CD4-positive, alpha-beta T cell treated with Interleukin-12 subunit alpha and Interleukin-12 subunit beta, for 1 hour (primary cell): Measurements from ENCODE around the gene MUC13.
"Not testable (repeated sequence)": the region's sequence is repeated elsewhere in the genome, so short reads cannot be mapped to it uniquely, and the experiment has no call there.

ENCODE experiments used
- DNase-seq: peaks from one replicate; pipeline ENCODE4 v3.0.0-alpha.2; 2020

Gene MUC13, protein sequence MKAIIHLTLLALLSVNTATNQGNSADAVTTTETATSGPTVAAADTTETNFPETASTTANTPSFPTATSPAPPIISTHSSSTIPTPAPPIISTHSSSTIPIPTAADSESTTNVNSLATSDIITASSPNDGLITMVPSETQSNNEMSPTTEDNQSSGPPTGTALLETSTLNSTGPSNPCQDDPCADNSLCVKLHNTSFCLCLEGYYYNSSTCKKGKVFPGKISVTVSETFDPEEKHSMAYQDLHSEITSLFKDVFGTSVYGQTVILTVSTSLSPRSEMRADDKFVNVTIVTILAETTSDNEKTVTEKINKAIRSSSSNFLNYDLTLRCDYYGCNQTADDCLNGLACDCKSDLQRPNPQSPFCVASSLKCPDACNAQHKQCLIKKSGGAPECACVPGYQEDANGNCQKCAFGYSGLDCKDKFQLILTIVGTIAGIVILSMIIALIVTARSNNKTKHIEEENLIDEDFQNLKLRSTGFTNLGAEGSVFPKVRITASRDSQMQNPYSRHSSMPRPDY

DNA sequence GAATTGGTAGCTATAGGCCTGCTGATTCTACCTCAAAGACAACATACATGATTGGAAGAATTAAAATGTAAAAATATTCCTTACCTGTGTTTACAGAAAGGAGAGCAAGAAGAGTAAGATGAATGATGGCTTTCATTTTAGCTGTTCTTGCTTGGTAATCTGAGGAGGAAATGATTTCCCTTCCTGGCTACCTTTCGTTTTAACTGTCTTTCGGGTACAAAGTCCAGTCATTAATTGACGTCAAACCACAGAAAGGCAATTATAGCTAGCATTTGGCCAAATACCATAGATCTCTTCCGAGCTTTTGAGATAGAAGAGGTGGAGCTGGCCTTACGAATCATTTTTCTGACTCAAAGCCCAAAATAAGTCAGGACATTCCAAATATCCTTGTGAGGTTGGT lies at the start of gene MUC13:
Gene MUC13 (minus strand): TSS at position 175 of the 400 bp plus-strand sequence. CDS start 39 bp downstream, at position 136.
- DNase-seq: no peak

DNA sequence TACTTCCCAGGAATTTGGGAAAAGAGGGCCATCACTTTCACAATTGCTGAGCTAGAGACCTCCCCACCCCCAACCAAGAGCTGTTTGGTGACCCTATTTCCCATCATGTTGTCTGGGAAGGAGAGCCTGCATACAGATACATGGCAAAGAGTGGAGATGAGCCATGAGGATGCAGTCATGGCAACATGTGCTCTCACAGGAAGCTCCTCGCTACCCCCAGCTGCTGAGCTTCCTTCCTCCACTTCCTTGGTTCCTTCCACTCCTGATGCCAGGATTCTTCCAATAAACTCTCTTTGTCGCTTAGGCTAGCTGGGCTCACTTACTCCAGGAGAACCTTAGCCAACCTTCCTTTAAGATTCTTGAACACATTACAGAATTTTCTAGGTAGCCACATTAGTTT lies 48.3 kb upstream of the MUC13 start:
- no peak for DNase-seq

DNA sequence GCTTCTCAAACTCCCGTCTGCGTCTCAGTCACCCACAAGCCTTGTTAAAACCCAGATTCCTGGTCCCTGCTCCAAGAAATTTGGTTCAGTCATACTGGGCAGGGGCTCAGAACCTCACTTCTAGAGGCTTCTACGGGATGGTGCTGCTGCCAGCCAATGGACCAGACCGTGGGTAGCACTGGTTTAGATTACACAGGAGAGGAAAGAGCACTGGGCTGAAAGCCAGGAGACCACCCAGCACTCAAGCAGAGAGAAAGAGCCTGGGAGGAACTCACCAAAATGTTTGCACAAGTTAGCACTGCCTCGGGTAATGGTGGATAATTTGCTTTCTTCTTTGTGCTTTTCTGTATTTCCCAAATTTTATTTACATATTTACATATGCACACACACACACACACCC lies 46.9 kb upstream of the MUC13 start:
- no peak for DNase-seq

DNA sequence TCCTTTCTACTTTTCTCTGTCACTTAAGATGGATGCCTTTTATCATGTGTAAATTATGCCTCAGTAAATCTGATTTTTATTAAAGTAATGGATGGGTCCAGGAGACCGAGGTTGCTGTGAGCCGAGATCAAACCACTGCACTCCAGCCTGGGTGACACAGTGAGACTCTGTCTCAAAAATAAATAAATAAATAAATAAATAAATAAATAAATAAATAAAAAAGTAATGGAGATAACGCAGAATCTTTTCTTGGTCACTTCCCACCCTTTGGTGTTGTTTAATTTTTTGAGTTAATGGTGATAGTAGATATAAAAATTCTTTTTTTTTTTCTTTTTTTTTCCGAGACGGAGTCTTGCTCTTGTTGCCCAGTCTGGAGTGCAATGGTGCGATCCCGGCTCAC lies 44.1 kb upstream of the MUC13 start:
- DNase-seq: no peak

DNA sequence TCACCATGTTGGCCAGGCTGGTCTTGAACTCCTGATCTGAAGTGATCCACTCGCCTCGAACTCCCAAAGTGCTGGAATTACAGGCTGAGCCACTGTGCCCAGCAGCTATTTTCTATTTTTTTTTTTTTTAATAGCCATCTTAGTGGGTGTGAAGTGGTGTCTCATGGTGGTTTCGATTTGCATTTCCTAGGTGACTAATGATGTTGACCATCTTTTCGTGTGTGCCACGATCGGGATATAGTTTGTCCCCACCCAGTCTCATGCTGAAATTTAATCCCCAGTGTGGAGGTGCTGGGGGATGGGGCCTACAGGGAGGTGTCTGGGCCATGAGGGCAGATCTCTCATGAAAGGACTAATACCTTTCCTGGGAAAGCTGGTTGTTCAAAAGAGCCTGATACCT lies 41.8 kb upstream of the MUC13 start:
- DNase-seq: no peak

DNA sequence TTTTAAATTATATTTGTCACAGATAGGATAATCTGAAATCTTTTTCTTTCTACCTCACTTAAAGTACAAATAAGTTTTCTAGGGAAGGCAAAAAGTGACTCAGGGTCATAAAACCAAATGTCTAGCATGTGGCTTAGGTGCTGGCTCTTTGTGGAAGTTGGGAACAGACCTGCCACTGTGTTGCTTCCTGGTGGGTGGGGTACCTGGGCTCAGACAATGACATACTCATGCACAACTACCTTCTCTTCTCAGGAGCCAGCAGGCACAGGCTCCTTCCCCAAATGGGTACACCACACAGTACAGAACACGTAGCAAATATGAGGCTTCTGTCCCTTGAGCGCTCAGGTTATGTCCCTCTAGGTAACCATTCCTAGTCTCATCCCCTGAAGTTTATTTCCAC lies 40.1 kb upstream of the MUC13 start:
- DNase-seq: no peak

DNA sequence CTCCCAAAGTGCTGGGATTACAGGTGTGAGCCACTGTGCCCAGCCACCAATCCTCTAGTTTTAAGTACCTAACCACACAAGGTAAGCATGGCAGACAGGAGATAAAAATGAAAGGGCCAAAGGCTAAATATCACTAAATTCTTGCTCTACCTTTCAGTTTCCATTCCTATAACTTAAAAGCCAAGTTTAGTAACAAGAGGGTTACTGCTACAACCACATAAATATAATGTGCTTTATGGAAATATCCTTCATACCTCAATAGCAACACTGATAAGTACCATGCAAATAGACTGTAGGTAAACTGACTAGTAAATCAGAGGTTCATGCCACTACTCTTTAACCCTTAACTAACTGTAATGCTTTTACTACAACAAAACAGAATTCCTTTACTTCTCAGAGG lies 38.7 kb upstream of the MUC13 start:
- no peak for DNase-seq

DNA sequence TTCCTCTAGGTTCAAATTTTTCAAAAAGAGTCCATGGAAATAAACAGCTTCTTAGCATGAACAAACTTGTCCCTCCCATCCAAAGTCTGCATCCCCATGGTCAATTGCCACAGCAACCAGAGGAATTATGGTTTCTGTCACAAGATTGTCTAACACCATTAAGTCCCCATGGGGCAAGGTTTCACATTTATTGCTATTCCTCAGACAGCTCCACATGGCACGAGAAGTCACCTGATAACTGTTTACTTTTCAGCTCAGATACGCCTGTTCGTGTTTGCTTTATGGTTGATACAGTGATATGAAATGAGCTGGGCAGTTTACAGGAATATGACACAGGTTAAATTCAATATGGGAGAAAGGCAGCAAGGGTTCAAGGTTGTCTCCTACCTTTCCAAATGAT lies 37.9 kb upstream of the MUC13 start:
- no peak for DNase-seq

DNA sequence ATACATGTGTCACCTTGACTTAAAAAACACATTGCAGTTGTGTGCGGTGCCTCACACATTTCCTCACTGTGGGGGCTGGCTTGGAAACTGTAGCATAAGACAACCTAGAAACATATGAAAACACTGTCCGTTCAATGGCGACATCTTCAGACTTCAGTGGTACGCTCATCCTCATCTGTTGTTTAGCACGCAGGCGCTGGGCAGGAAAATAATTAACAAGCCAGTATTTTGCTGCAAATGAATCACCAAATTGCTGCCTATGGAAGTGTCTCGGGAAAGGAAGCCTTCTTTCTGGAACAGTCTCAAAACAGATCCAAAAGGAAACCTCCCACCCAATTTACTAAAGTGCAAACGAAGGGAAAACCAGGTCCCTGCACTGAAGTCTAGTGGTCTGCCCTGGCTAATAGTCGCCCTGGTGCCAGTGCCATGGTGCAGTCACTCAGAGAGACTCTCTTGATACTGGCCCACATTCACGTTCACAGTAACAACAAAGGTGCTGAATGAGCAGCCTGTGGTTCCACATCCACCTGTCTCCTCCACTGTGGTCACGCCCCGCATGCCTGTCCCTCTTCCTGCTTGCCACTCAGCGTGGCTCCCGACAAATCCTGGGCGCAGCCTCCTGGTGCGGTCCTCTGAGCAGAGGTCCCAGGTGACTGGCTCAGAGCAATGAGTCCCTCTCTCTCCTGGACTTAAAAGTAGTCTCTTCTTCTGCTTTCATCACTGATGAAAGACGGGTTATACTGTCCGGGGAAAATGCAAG lies 35.6 kb upstream of the MUC13 start:
- no peak for DNase-seq

DNA sequence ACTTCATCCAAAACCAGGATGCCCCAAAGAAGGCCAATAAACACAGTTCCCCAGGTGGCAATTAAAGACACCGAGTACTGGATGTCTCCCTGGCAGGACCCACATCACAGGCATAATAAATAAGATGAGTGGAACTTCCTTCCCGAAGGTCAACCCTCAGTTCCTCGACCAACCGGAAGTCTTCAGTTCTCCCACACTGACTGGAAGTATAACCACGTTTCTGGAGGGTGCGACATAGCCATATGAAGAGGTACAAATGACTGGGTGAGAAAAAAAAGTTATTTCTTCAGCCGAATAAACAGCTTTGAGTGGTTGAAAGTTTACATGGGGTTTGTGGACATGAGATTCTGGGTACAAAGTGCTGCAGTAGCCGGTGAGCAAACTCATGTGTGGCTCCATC lies 34.6 kb upstream of the MUC13 start:
- DNase-seq: no peak

DNA sequence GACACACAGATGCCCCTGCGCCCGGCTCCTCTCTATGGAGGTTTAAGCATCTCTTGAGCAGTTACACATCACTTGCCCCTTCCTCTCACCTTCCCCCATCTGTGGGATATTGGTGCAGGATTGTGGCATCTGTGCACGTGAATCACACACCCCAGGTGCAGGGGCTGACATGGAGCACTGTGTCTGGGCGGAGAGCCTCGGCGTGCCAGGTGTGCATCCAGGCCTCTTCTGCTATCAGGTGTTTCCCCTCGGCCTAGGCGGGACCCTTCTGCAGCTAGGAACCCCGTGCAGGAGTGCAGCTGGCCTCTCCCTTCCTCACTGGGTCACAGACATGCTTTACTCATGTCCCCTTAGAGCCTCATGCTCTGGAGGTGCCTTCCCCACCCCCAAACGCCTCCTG lies 33.4 kb upstream of the MUC13 start:
- DNase-seq: no peak

DNA sequence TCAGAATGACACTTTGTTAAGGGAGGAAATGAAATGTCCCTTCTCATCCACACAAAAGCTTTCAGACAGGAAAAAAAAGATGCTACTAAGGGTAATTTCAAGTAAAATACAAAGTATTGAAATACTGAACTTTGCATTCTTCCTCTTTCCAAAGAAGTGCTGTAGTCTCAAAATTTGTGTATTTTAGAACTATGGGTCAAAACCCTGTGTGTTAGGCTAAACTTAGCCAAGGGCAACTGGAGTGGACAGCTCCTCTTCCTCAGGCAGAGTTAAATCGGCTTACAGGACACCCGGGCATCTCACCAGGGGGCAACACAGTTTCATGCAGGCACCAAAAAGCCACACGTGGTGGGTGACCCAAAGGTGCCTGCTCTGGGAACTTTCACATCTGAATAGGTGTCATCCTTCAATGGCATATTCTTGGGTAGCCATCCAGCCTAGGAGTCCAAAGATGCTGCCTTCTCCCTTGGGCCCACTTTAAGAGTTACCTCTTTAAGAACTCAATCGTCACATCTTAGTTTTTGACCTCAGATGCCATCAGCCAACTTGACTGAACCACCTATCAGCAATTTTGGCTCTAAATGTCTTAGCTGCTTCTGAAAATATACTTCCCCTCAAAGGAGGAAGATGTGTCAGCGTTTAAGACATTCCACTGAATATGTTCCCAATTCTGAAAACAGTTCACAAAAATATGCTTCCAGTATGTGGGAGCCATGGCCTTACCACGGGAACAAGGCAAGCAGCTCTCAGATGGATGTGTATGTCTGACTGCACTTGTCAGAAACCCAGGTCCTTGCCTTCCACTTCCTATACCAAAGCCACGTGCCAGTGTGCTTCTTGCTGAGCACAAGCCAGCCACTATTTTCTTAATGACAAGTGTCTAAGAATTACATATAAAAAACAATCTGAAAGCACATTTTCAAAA lies 32.2 kb upstream of the MUC13 start:
- no peak for DNase-seq

DNA sequence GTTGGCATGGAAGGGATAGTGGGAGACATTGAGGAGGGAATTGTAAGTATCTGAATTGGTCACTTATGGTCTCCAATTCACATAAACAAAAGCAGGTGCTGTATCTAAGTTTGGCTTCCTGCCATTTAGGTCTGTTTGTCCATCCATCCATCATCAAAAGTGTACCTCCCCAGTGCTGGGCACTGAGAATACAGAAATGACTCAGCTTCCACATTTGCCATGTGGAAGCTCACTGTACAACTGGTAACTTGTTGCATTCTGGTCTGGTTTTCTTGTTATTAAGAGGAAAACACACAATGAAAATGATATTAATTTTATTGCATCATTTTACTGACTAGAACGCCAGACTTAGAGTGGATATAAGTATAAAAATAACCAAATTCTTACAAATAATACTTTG lies 30.9 kb upstream of the MUC13 start:
- DNase-seq: no peak

DNA sequence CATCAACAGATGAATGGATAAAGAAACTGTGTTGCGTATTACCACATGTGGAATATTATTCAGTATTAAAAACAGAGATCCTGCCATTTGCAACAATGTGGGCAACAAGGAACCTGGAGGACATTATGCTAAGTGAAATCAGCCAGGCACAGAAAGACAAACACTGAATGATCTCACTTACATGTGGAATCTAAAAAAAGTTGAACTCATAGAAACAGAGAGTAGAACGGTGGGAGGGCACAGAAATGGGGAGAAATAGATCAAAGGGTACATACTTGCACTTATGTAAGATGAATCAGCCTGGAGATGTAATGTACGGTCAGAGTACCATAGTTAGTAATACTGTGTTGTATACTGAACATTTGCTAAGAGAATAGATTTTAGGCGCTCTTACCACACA lies 29.8 kb upstream of the MUC13 start:
- no peak for DNase-seq

DNA sequence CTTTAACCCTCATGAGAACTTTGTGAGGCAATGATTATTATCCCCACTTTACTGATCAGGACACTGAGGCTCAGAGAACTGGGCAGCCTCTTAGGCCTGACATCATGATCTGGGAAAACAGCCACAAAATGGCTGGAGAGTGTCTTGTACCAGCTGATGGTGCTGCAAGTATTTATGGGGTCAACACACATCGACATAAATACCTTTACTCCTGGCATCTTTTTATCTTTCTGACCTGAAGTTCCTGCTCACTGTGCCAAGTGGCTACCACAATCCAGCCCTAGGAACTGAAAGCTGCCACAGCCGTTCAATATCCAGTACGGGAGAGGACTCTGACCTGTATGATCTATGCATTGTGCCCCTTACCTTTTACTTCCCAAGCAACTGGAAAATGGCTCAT lies 29.2 kb upstream of the MUC13 start:
- no peak for DNase-seq

DNA sequence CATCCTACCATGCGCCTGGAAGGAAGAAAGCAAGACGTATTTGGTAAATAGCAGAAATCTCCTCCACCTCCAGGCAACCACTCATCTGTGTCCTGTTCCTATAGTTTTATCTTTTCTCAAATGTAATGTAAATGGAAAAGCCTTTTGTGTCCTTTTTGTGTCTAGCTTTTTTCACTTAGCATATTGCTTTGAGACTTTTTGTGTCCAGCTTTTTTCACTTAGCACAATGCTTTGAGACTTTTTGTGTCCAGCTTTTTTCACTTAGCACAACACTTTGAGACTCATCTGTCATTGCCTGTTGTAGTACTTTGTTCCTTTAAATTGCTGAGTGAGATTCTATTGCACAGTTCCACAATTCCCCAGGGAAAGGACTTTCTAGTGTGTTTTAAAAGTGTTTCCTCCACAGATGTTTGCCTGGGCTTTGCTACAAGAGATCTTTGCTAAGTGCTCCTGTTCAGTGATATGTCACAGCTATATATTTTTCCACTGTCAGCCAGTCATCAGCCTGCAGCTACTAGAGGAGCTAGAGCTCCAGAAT lies 27.9 kb upstream of the MUC13 start:
- DNase-seq: no peak

DNA sequence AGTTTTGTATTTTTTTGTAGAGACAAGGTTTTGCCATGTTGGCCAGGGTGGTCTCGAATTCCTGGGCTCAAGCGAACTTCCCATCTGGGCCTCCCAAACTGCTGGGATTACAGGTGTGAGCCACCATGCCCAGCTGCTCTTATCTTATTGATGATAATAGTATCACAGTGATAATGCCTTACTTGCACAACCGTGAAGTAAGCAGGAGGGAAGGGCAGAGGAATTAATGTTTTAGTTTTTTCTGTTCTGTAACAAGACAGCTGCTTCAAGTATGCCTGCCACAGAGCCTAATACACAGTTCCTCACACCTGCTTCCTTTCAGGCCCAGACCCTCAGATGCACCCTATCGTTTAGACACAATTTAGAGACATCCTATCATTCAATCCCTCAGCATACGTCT lies 26.1 kb upstream of the MUC13 start:
- no peak for DNase-seq

DNA sequence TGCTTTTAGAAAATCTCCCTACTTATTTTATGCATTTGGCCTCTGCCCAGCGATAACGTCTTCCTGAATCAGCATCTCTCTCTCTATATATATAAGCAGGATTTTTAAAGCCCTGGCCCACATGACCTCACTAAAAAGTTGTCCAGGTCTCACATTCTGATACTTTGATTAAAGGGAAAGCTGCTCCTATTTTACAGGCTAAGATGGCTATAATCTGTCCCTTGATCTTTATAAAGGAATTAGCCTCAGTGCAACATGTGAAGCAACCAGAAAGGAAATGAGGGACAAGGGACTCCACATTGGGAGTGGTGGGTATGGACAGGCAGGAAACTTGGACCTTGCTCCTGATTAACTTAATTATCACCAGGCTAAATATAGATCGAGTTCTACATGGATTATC lies 25.6 kb upstream of the MUC13 start:
- no peak for DNase-seq

DNA sequence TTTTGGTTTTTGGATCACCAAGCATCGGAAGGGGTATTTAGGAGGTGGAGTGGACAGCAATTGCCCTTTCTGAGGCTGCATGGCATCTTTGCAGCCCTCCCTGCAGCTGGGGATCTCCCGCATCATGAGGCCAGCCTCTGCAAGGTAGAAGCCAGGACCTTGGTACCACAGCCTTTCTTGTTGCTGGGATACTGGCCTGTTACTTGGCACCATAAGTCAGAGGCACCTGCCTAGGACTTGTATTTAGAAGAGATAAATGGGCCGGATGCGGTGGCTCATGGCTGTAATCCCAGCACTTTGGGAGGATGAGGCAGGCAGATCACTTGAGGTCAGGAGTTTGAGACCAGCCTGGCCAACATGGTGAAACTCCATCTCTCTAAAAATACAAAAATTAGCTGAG lies 23.4 kb upstream of the MUC13 start:
- not testable (repeated sequence) for DNase-seq

DNA sequence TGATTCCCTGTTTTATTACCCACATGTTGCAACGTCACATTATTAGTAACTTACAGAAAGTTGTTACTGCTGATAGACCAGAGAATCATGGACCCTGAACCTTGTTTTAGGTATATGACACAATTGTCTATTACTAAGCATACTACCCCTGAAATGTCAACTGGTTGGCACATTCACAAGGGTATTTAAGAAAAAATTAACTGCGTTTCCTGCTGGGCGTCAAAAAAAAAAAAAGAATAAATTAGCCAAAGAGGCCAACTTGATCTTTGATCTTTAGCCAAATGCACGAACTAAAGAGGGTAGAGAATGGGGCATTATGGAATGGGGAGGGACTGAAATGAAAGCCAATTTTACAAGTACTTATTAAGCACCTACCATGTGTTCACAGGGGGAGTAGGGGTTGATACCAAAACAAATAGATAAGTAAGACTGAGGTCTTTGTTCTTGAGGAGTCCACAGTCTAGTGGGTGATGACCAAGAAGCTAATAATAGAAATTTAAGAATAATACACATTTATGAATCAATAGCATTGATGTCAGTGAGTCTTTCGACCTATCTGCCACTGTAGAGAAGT lies 17.8 kb upstream of the MUC13 start:
- no peak for DNase-seq

DNA sequence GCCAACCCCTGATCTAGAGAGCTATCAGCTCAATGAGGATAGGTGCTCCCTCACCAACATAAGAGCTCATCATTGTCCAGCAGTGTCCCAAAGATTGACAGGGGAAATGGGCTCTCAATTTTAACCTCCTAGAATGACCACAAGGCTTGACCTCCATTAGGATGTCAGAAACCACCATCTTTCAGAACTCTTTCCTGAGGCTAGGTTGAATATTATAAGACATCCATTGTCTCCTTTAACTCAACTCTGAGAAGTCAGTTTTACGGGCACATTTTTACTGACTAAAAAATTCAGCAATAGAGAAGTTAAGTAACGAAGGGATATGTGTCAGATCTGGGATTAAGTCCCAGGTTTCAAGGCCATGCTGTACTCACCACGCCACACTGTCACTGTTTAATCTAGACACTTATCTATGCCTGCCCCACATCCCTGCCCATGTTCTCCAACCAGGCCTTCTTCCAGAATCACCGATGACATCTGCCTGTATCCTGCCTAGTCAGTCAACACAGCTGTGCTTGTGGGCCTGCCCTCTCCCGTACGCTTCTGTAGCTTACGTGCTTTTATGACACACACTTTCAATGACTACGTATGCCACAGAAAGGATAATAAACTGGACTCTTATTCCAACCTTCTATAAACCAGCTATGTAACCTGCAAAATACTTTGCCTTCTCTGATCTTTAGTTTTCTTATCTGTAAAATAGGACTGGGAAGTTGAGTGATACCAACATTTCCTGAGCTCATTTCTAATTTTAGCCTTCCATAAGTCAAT lies 17.1 kb upstream of the MUC13 start:
- DNase-seq: no peak

DNA sequence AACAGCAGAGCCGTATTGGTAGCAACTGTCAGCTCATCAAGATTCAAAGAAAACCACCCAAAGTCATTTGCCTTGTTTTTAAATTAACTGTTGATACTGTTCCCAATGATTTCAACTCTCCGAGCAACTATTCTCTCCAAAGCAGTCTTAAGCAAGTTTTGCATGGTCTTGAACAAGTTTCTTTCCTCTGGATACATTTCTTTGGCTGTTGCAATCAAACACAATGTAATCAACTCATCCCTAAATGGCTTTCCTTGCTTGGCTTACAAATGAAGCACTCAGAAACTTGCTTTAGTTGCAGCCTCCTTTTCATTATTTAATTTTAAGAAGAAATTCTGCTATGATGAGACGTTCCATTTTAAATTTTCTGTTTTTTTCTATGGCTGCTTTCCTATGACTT lies 15.5 kb upstream of the MUC13 start:
- DNase-seq: no peak
